Tibial artery (tissue), 4 donors: ENCODE data around the gene NUDT16L1.

Source experiments
- DNase-seq, 2 donors: peaks; one replicate each; pipeline ENCODE4 v3.0.0-alpha.2; 2019
- H3K27ac ChIP-seq, 2 donors: fragments of 200-600 bp; sonication (generic) in 1 of 2; 1 replicate in 1 of 2; 2 replicates in 1 of 2; pipeline ENCODE4 v1.5.1; 2018 to 2019; ENCODE audit warnings: mild to moderate bottlenecking in 1 of 2
- H3K27me3 ChIP-seq, 2 donors: fragments of 200-600 bp; sonication (generic) in 1 of 2; one replicate each; pipeline versions ENCODE4 v1.5.1 to v1.6.0; 2016 to 2019
- H3K36me3 ChIP-seq, 3 donors: fragments of 200-600 bp; sonication (generic) in 2 of 3; one replicate each; pipeline ENCODE4 v1.5.1; 2016 to 2019; ENCODE audit warnings: mild to moderate bottlenecking in 2 of 3
- H3K4me1 ChIP-seq, 4 donors: fragments of 200-600 bp; sonication (generic) in 2 of 4; 1 replicate in 3 of 4; 2 replicates in 1 of 4; pipeline ENCODE4 v1.5.1; 2016 to 2019
- H3K4me3 ChIP-seq, 2 donors: fragments of 200-600 bp; sonication (generic) in 1 of 2; 1 replicate in 1 of 2; 2 replicates in 1 of 2; pipeline ENCODE4 v1.5.1; 2018 to 2019; ENCODE audit warnings: mild to moderate bottlenecking in 2 of 2
- H3K9me3 ChIP-seq, 3 donors: fragments of 200-600 bp; sonication (generic) in 1 of 3; one replicate each; pipeline ENCODE4 v1.5.1; 2016 to 2019
- intact Hi-C: fragments of 100-400 bp; cut with DNase I; formaldehyde crosslinking; loops from one replicate; pipeline ENCODE4 v1.15.0; 2023; ENCODE audit warnings: low total_unique reads
- TF ChIP-seq, protein P1 (sequence below), 2 experiments: fragments of 200-600 bp in 1 of 2; fragments of 450-650 bp in 1 of 2; IDR thresholded peaks; one replicate each; pipeline ENCODE4 v1.5.1; 2017 to 2019; ENCODE audit warnings: antibody characterized with exemption in 2 of 2, mild to moderate bottlenecking in 1 of 2, moderate library complexity in 1 of 2

Gene NUDT16L1

DNA sequence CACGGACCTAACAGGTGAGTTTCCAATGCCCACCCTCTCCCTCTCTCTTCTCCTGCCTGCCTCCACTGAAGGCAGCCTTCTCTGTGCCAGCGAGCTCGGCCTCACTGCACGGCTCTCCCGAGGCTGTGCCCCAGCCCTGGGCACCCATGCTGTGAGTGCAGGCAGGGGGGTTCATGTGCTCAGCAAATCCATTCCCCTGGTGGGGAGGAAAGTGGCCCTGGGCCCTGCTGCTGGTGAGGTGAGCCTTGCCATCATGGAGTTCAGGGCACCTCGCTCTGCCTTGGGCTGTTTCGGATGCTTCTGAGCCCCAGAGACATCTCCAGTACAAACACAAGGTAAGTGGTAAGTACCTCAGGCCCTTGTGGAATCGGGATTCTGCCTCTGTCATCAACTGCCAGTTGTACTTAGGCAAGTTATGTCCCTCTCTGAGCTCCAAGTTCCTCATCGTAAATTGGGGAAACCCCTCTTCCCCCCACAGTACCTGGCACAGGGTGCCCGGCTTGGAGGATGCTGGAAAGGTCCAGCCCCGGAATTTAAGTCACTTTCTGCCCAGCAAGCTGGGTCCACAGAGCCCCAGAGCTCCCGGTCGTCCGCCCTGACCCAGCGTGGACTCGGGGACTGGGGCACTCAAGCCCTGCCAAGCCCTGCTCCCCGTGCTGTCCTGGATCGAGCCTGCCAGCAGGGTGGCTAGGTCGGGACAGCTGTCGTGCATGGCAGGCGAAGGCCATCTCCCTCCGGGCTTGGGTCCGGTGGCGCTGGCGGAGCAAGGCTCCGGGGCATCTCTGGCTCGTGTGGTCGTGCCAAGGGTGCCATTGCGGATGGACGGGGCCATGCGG, 684 bp upstream of the NUDT16L1 start:
- Histone ChIP-seq H3K9me3 (no peaks in the 10 kb centered on the region), H3K27me3 (no peaks in the 10 kb centered on the region), H3K27ac (peak overlapping the region; percentile 86 to 94), H3K4me1 (peaks cover 0 to 41% (median 16%) of the 10 kb centered on the region in 4 donors), H3K4me3 (peak overlapping the region; percentile 80 to 99), H3K36me3 (peaks cover 4 to 61% (median 44%) of the 10 kb centered on the region in 3 donors)
- TF ChIP-seq, protein P1, sequence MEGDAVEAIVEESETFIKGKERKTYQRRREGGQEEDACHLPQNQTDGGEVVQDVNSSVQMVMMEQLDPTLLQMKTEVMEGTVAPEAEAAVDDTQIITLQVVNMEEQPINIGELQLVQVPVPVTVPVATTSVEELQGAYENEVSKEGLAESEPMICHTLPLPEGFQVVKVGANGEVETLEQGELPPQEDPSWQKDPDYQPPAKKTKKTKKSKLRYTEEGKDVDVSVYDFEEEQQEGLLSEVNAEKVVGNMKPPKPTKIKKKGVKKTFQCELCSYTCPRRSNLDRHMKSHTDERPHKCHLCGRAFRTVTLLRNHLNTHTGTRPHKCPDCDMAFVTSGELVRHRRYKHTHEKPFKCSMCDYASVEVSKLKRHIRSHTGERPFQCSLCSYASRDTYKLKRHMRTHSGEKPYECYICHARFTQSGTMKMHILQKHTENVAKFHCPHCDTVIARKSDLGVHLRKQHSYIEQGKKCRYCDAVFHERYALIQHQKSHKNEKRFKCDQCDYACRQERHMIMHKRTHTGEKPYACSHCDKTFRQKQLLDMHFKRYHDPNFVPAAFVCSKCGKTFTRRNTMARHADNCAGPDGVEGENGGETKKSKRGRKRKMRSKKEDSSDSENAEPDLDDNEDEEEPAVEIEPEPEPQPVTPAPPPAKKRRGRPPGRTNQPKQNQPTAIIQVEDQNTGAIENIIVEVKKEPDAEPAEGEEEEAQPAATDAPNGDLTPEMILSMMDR (IDR thresholded peaks at IDR 0.05): no peak
- peak in 1 of 2 donors; percentile 63 for DNase-seq
- intact Hi-C loops: no loop called here

DNA sequence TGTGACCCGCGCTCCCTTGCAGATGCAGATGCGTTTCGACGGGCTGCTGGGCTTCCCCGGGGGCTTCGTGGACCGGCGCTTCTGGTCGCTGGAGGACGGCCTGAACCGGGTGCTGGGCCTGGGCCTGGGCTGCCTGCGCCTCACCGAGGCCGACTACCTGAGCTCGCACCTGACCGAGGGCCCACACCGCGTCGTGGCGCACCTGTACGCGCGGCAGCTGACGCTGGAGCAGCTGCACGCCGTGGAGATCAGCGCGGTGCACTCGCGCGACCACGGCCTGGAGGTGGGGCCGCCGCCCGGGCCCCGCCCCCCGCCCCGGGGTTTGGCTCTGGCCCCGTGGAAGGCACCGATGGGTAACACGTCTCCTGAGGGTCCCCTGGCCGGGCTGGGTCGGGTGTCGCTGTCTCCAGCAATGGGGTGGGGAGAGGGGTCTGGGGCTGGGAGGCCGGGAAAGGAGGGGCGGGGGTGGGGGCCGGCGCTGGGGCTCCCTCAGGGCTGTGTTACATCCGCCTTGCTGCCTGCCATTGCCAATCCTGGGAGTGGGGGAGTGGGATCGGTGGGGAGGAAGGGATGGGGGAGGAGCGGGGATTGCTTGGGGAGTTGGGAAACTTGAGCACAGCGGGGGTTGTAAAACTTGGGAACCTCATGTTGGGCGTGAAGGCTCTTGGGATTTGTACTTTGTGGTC, 737 bp downstream of the NUDT16L1 start:
- H3K9me3 ChIP-seq: no peaks in the 10 kb centered on the region
- peak in 1 of 2 donors; percentile 78 for DNase-seq
- no peaks in the 10 kb centered on the region for H3K27me3 ChIP-seq
- peak overlapping the region; percentile 86 to 94 for H3K27ac ChIP-seq
- TF ChIP-seq, protein P1 (IDR thresholded peaks at IDR 0.05): no peak
- H3K4me3 ChIP-seq: peak overlapping the region; percentile 80 to 99
- peaks cover 0 to 41% (median 16%) of the 10 kb centered on the region in 4 donors for H3K4me1 ChIP-seq
- intact Hi-C loops: no loop called here
- peaks cover 7 to 61% (median 44%) of the 10 kb centered on the region in 3 donors for H3K36me3 ChIP-seq

DNA sequence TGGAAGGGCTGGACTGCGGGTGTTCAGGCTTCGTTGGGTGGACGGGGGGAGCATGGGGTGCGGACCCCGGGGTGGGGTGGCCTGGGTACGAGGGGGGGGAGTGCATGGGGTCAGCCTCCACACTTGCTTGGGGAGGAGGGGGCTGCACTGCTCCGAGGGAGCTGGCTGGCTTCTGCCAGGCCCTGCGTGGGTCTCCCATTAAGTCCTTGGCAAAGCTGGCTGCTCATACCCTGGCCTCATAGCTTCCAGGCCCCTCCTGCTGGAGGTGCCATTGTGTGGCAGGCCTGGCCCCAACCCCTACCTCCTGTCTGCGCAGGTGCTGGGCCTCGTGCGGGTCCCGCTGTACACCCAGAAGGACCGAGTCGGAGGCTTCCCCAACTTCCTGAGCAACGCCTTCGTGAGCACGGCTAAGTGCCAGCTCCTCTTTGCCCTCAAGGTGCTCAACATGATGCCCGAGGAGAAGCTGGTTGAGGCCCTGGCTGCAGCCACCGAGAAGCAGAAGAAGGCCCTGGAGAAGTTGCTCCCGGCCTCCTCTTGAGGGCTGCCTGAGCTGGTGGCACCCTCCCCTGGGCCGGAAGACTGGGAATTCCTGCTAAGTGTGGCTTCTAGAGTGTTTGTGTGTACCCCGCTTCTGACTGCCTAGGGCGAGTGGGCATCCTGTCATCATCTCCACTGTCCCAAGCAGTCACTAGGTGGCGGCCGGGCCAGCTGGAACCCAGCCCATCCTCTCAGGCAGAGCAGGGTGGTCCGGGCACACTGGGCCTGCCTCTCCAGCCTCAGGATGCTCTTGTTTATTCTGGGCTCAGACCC, 1.5 kb downstream of the NUDT16L1 start:
- Histone ChIP-seq H3K9me3 (no peaks in the 10 kb centered on the region), H3K4me1 (peaks cover 0 to 41% (median 16%) of the 10 kb centered on the region in 4 donors), H3K27ac (peak overlapping the region; percentile 86 to 94), H3K4me3 (peak overlapping the region; percentile 80 to 99), H3K27me3 (no peaks in the 10 kb centered on the region), H3K36me3 (peaks cover 14 to 61% (median 48%) of the 10 kb centered on the region in 3 donors)
- peak; percentile 54 to 75 for DNase-seq
- intact Hi-C loops: no loop called here
- TF ChIP-seq, protein P1 (IDR thresholded peaks at IDR 0.05): no peak

DNA sequence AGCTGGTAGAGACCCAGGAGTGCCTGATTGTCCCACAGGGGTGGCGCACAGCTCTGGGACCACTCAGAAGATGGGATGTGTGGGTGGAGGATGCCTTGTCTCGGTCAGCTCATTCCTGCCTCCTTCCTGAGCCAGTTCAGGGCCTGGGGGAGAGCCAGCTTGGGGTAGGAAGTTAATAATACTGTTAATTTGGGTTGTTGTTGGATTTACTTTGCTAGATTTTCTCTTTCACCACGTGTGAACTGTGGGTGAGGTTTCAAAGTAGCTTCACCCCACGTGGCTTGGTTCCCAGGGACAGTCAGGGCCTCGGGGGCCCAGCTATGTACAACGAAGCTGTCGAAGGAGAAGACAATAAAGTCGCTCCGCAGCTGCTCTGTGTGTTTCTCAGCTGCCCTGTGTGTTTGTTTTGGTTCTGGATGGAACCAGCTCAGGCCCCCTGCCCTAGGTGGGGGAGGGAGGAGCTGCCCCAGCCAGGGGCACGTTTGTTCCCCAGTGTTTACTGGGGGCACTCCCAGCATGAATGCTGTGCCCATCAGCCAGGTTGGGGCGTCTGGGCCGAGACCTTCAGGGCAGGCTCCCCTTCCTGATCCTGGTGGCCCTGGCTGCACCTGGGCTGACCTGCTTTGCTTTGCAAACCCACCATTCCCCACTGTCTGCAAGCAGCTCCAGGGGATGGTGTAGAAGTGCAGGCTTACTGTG, 2.3 kb downstream of the NUDT16L1 start:
- TF ChIP-seq, protein P1 (IDR thresholded peaks at IDR 0.05): no peak
- peaks cover 0 to 41% (median 16%) of the 10 kb centered on the region in 4 donors for H3K4me1 ChIP-seq
- peak overlapping the region in 1 of 2 donors; percentile 94 for H3K27ac ChIP-seq
- no peaks in the 10 kb centered on the region for H3K27me3 ChIP-seq
- peaks cover 20 to 61% (median 56%) of the 10 kb centered on the region in 3 donors for H3K36me3 ChIP-seq
- H3K4me3 ChIP-seq: no peak overlapping the region
- intact Hi-C loops: no loop called here
- no peaks in the 10 kb centered on the region for H3K9me3 ChIP-seq
- DNase-seq: peak in 1 of 2 donors; percentile 54
